LNCaP clone FGC (cell line): Measurements from ENCODE around the gene TUBA3D.
"Not testable (repeated sequence)": the region's sequence is repeated elsewhere in the genome, so short reads cannot be mapped to it uniquely, and the experiment has no call there.

ENCODE experiments used
- DNase-seq: peaks from one replicate; pipeline ENCODE4 v3.0.0-alpha.2; 2011; ENCODE audit warnings: low read depth
- H3K4me3 ChIP-seq: 2 replicates; pipeline ENCODE4 v1.5.1; 2011; ENCODE audit warnings: mild to moderate bottlenecking, low read depth, low read length, control low read depth
- TF ChIP-seq, protein P1 (sequence below): IDR thresholded peaks from 2 replicates; pipeline ENCODE4 v1.5.1; 2012; ENCODE audit warnings: mild to moderate bottlenecking; ENCODE audit not compliant: control insufficient read depth, insufficient read depth; ENCODE audit errors: extremely low read depth

TUBA3D gene

DNA sequence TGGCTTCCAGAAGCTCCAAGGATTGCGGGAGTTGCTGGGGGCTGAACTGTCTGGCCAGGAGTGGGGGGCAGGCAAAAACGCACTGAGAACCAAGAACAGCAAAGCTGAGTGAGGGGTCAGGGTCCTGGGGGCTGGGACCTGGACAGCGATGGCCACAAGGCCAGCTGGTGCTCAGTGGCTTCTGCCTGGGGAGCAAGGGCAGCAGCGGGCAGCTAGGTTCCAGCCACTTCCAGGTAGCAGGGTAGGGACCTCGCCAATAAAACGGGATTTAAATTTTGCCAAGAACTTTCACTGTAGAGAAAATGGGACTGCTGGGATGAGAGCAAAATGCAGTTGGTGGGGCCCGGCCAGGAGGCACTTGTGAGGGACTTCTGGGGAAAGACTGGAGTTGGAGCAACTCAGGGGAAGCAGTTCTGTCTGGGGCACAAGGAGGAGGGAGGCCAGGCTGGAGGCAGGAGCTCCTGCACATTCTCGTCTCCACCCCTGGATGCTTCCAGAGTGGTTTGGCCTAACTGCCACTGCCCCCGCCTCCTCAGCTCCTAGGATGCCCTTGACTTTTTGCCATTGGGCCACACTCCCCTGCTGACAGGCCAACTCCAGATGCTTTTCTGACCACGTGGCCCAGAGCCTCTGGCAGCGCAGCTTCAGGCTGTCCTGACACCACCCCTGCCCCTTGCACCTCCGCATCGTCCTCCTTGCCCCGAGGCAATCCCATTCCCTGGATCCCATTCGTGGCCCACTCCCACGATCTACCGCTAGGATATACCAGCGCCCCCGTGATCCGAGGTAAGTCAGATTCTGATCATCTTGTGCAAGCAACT lies 46.3 kb downstream of the TUBA3D start:
- H3K4me3 ChIP-seq = no peak overlapping the region
- no peak for DNase-seq
- TF ChIP-seq, protein P1, sequence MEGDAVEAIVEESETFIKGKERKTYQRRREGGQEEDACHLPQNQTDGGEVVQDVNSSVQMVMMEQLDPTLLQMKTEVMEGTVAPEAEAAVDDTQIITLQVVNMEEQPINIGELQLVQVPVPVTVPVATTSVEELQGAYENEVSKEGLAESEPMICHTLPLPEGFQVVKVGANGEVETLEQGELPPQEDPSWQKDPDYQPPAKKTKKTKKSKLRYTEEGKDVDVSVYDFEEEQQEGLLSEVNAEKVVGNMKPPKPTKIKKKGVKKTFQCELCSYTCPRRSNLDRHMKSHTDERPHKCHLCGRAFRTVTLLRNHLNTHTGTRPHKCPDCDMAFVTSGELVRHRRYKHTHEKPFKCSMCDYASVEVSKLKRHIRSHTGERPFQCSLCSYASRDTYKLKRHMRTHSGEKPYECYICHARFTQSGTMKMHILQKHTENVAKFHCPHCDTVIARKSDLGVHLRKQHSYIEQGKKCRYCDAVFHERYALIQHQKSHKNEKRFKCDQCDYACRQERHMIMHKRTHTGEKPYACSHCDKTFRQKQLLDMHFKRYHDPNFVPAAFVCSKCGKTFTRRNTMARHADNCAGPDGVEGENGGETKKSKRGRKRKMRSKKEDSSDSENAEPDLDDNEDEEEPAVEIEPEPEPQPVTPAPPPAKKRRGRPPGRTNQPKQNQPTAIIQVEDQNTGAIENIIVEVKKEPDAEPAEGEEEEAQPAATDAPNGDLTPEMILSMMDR = no peak

- not testable (repeated sequence) for H3K4me3 ChIP-seq, DNase-seq
Measured at GRCh38 chr2:131525256-131525655, 49.3 kb downstream of the TUBA3D start.

- DNase-seq = not testable (repeated sequence)
- peak within 1 kb of the TSS; percentile 18; the same call in 1 of the 2 replicates for H3K4me3 ChIP-seq
Measured at GRCh38 chr2:131527131-131528001, 51.4 kb downstream of the TUBA3D start, which contains the start of gene CCDC74A. CCDC74A (plus strand) TSS chr2:131527888; CDS start chr2:131527971, 83 bp downstream.

DNA sequence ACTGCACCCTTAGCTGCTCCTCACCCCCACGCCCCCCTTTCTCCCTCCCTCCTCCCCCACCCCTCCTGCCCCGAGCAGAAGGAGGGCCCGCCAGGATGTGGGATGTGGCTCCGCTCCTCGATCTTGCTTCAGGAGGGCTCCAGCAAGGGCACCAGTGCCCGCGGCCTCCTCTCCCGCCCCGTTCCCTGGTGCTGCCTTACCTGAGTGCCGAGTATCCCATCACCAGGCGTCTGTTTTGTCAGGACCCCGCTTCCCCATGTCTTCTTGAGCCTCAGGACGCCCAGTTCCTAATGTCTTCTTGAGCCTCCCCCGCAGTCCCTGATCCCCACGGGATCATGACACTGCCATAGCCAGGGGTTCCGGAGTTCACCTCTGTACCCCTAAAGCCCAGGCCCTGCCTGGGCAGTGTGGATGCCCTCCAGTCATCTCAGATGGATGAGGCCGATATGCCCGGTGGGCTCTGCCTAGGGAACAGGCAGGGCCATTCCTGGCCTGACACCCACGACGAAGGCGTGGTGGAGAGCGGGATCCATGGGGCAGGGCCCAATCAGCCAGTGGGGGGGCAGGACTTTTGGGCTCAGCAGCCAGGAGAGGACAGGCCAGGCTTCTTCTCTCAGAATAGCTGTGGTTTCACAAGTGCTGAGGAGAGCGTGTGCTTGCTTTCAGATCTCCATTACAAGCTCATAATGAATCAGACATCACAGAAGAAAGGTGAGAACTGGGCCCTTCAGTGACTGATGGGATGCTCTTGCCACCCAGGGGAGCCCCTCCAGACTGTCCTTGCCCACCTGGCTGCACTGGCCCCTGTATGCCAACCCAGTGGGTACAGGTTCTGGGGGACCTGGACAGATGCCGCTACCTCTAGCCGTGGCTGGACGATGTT lies 53.3 kb downstream of the TUBA3D start:
- H3K4me3 ChIP-seq = not testable (repeated sequence)

DNA sequence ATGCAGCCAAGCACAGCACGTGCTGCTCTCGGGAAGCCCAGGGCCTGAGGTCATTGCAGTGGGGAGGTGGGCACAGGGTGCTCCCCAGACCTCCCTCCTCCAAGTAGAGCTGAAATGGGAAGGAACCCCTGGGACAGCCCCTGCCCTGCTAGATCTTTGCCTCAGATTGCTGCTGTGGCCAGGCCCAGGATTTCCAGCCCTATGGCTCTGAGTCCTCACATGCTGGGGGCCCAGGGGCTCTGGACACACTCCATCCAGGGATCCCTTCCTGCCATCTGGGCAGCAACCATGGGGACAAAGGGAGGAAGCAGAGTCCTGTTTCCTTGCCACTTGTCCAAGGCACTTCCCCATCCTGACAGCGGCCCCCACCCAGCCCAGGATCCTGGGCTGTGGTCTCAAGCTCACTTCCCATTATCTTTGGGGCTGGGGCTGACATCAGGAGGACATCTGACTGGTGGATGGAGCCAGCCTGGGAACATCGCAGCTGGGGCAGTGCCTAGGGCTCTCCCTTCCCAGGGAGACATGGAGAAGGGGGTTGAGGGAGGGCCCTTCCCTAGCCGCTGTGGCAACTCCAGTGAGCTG lies 54.0 kb downstream of the TUBA3D start:
- not testable (repeated sequence) for H3K4me3 ChIP-seq, DNase-seq

More for the DNA sequence above, 53.3 kb downstream of the TUBA3D start:
- DNase-seq = not testable (repeated sequence)

DNA sequence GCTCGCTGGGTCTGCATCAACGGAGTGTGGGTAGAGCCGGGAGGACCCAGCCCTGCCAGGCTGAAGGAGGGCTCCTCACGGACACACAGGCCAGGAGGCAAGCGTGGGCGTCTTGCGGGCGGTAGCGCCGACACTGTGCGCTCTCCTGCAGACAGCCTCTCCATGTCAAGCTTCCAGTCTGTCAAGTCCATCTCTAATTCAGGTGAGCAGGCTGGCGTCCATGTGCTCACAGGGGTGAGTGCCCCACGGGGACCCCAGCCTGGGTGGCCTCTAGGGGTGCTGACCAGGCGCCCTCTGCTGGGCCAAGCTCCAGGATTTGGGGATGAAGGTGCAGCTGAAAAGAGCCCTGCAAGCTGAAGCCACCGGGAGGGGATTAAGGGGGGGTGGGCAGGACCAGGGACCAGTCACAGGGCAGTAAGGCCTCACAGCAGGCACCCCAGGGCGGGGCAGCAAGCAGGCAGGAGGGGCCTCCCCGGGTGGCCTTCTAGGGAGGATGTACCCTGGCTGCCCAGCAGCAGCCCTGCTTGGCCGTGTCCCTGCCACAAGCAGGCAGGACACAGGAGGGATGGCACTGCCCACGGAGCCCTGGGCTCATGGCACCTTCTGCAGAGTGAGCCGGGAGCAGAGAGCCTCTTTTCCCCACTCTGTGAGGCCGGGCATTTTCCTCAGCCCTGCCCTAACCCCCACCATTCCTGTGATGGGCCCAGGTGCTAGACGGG lies 54.9 kb downstream of the TUBA3D start:
- not testable (repeated sequence) for H3K4me3 ChIP-seq

DNA sequence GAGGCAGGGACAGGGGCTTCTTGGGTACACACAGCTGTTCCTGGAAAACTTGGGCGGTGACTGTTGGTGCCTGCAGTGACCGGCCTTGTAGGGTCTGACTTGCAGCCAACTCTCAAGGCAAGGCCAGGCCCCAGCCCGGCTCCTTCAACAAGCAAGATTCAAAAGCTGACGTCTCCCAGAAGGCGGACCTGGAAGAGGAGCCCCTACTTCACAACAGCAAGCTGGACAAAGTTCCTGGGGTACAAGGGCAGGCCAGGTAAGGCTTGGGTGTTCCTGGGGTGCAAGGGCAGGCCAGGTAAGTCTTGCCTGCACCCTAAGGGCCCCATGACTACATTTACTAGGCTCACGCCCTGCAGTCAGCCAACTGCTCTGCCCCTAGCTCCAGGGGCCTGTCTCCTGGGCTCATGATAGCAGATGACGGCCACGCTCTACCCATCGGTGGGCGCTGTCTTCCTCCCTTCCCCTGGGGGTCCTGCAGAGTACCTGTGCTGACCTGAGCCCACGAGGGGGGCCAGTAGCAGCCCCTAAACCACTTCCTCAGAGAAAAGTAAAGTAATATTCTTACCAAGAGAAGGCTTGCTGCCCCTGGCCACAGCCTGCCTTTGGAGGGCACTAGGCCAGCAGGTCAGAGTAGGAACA lies 55.7 kb downstream of the TUBA3D start:
- not testable (repeated sequence) for DNase-seq, H3K4me3 ChIP-seq

More for the DNA sequence above, 54.9 kb downstream of the TUBA3D start:
- DNase-seq = not testable (repeated sequence)
